Activated T-cell treated with anti-CD3 and anti-CD28 coated beads, Interleukin-2, amount 50 U/mL, for 1 hour (primary cell): ENCODE measurements around the gene CHCHD4.

Experiments
- DNase-seq: peaks from one replicate; pipeline ENCODE4 v3.0.0-alpha.2; 2020

CHCHD4 gene

GRCh38 chr3:14148041-14148985, 23.6 kb upstream of the CHCHD4 start:
- DNase-seq, result no peak

- DNase-seq, result no peak
These were observed 22.9 kb upstream of the CHCHD4 start for GRCh38 chr3:14147617-14148016.

GRCh38 chr3:14147066-14147435, 22.4 kb upstream of the CHCHD4 start:
- no peak for DNase-seq

DNA sequence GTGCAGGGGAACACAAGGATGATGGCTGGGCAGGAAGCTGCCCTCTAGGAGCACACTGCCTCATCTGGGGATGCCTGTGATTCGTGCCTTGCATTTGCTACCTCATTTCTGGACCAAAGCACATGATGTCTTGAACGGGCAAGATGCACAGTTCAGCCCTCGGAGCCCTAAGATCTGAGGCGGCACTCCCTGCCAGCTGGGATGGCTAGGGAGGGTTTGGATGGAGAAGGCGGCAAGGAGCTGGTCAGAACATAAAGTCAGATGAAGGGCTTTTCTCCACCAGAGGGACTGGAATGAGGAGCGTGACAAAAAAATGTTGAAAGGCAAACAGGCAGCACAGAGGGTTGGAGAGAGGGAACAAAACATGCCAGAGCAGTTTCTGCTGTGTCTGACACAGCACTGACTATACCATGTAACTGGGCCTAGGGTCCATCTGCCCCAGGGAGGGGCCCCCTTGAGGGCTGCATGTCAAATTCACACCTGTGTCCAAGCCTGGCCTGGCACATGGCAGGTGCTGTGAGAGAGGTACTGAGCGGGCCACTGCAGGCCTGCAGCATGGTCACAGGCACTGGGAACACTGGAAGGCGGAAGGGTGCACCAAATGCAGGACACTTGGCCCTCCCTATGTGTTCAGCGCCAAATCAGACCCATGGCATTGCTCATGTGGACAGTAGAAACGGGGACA, 21.9 kb upstream of the CHCHD4 start:
- DNase-seq, result no peak

- peak; percentile 26 for DNase-seq
These were observed 21.2 kb upstream of the CHCHD4 start for GRCh38 chr3:14145670-14146380.

- no peak for DNase-seq
These were observed 20.6 kb upstream of the CHCHD4 start for GRCh38 chr3:14145236-14145635.

DNA sequence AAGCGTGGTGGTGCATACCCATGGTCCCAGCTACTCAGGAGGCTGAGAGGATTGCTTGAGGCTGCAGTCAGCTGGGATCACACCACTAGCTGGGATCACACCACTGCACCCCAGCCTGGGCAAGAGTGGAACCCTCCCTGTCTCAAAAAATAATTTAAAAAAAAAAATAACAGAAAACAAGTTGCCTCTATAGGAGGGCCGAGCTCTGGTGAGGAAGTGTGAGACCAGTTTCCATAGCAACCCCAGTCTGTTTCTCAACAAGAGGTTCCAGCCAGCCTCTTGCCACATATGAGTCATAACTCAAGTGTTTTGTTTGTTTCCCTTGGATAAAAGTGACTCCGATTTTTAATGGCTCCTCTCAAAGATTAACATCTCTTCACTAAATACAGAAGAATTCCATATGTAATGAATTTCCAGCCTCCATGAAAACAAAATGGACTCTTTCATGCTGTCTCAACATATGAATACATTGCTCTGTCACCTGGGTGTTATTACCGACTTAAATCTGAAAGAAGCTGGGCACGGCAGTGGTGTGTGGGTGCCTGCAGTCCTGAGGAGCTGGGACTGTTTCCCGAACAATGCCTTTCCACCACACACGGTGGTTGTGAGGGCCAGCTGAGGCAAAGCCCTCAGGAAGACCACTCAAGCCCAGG, 19.9 kb upstream of the CHCHD4 start:
- peak; percentile 66 for DNase-seq

- no peak for DNase-seq
These were observed 18.9 kb upstream of the CHCHD4 start for GRCh38 chr3:14143271-14144225.

DNA sequence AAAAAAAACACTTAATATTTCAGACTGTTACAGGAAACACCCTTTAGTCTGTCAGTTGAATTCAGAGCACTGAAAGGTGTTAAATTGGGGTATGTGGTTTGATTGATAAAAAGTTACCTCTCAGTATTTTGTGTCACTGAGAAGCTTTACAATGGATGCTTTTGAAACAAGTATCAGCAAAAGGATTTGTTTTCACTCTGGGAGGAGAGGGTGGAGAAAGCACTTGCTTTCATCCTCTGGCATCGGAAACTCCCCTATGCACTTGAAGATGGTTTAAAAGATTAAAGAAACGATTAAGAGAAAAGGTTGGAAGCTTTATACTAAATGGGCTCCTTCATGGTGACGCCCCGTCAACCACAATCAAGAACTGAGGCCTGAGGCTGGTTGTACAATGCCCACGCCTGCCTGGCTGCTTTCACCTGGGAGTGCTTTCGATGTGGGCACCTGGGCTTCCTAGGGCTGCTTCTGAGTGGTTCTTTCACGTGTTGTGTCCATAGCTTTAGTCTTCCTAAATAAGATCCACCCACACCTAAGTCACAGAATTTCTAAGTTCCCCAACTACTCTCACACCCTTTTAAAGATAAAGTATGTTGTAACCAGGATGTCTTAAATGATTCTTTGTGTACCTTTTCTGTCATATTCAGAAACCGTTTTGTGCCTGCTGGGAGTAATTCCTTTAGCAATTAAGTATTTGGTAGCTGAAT, 18.0 kb upstream of the CHCHD4 start:
- DNase-seq, result peak; percentile 64

GRCh38 chr3:14141602-14142341, 17.1 kb upstream of the CHCHD4 start:
- peak; percentile 25 for DNase-seq

- DNase-seq, result no peak
These were observed 16.5 kb upstream of the CHCHD4 start for GRCh38 chr3:14141144-14141543.

DNA sequence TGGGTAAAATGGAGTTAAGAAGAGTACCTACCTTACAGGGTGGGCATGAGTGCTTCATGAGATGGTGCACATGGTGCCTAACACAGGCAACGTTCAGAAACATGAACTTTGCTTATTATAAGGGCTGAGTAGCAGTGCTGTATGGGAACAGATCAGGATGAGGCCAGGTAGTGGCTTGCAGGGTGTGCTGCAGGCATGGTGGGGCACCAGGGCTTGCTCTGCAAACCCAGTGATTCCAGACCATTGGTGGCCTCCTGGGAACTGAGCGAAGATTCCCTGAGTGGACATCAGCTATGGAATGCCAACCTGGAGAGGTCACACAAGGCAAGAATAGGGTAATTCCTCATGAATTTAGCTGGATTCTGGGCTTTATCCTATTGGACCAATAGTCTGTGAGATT, 16.0 kb upstream of the CHCHD4 start:
- DNase-seq, result no peak

- DNase-seq, result no peak
These were observed 15.1 kb upstream of the CHCHD4 start for GRCh38 chr3:14139771-14140170.

- no peak for DNase-seq
These were observed 14.4 kb upstream of the CHCHD4 start for GRCh38 chr3:14138878-14139655.

DNA sequence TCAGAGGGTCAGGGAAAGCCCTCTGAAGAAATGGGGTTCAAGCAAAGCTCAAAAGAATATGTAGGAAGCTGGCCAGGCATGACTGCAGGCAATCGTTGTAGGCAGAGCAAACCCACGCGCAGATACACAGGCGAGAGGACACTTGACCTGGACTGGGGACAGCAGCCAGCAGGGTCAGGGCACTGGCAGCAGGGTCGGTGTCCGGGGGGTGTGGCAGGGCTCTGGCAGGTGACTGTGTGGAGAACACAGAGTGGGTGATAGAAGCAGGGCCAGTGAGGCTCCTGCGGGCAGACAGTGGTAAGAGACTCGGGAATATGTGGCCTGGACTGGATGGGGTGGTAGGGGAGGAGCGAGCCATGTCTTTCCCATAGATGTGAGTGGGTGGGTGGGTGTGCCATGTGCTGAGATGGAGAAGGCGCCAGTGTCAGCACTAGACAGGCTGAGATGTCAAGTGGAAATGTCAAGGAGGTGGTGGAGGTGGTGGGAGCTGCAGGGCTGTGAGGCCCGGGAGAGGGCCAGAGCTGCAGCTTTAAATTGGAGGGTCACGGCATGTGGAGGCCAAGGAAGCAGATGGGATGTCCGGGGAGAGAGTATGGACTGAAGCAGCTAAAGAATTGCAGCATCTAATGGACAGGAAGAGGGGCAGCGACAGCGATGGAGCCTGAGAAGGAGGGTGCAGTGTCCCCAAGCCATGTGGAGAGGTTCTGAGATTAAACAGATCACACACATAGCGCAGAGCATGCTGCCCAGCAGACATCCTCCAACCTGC, 13.6 kb upstream of the CHCHD4 start:
- DNase-seq, result no peak

GRCh38 chr3:14137445-14137844, 12.8 kb upstream of the CHCHD4 start:
- no peak for DNase-seq

DNA sequence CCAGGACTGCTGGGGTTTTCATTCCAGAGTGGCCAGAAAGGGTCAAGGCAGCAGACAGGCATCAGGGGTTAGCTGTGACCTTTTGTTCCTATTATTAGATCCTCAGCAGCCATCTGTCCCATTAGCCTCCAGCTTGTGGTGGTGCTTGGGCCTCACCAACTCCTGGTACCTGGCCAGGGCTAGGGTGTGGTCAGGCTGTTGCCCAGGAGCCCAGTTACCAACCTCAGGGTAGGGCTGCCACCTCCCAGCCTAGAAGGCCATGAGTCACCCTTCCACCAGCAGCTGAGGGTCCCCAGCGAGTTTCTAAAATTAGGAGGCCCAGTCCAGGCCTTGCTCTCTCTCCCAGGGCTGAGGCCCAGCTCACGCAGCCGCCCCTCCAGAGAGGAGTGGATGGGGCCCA, 12.3 kb upstream of the CHCHD4 start:
- no peak for DNase-seq

DNA sequence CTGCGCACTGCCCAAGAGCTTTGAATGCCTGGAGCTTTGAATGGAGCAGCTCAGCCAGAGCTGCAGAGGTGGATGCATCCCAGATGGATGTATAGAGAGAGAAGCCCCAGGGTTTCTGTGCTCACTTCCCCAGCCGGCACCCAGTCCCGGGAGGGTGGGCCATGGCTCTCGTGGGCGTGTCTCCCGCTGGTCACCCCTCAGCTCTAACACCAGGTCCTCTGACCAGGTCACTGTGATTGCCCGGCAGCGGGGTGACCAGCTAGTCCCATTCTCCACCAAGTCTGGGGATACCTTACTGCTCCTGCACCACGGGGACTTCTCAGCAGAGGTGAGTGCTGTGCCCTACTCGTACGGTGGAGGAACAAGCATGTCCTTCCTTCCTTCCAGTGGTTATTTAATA, 10.9 kb upstream of the CHCHD4 start:
- no peak for DNase-seq

GRCh38 chr3:14134291-14134690, 9.6 kb upstream of the CHCHD4 start:
- no peak for DNase-seq
